HepG2 (cell line): ENCODE data around the gene NOP9. TPM values are rescaled to one million over a fixed set of nuclear protein-coding genes. Genes with fewer than 3 reads are reported as not detected.

Experiments used
- CBX1 ChIP-seq: IDR thresholded peaks from one replicate; pipeline ENCODE4 v1.6.1; 2016; ENCODE audit warnings: antibody characterized with exemption, low read depth
- MXI1 ChIP-seq: IDR thresholded peaks from 3 replicates; pipeline ENCODE4 v1.6.1; 2012; ENCODE audit warnings: low read depth, low read length, inconsistent platforms, borderline replicate concordance
- SP5 ChIP-seq: IDR thresholded peaks from 2 replicates; pipeline ENCODE4 v1.6.1; 2016; ENCODE audit warnings: low read depth, borderline replicate concordance
- SRF ChIP-seq: IDR thresholded peaks from 2 replicates; pipeline ENCODE4 v1.6.1; 2011; ENCODE audit warnings: mild to moderate bottlenecking, low read depth, low read length, moderate library complexity
- TEAD2 ChIP-seq: sonication (generic); formaldehyde crosslinking; IDR thresholded peaks from 2 replicates; pipeline ENCODE4 v1.9.0; 2021; ENCODE audit warnings: missing genetic modification reagents
- TEAD3 ChIP-seq: optimal IDR thresholded peaks from 2 replicates; pipeline ENCODE3; 2016; ENCODE audit warnings: borderline replicate concordance
- ZC3H4 ChIP-seq: sonication (generic); formaldehyde crosslinking; IDR thresholded peaks from 2 replicates; pipeline ENCODE4 v1.4.0; 2020; ENCODE audit warnings: missing genetic modification reagents, borderline replicate concordance
- ZNF550 ChIP-seq: sonication (generic); formaldehyde crosslinking; IDR thresholded peaks from 2 replicates; pipeline ENCODE4 v1.4.0; 2020; ENCODE audit warnings: mild to moderate bottlenecking, missing genetic modification reagents, borderline replicate concordance
- ZNF878 ChIP-seq: sonication (generic); formaldehyde crosslinking; IDR thresholded peaks from 2 replicates; pipeline ENCODE4 v1.8.1; 2023; ENCODE audit warnings: mild to moderate bottlenecking, missing genetic modification reagents, moderate library complexity
- ZNF879 ChIP-seq: sonication (generic); formaldehyde crosslinking; IDR thresholded peaks from 2 replicates; pipeline ENCODE4 v1.8.1; 2023; ENCODE audit warnings: missing genetic modification reagents
- polyA plus RNA-seq, 8 experiments: library from polyadenylated mRNA; depleted of rRNA in 3 of 8; stranded (reverse) in 7 of 8; unstranded in 1 of 8; fragments of >200 nt; fragmentation: Illumina TruSeq in 4 of 8; extraction: Trizol in 4 of 8; gene quantifications; 2 replicates each; pipeline versions ENCODE4 v1.2.1 to v1.2.3, GENCODE V29; 2011 to 2016; ENCODE audit warnings: low read depth in 4 of 8, missing spikeins in 1 of 8, mixed read lengths in 1 of 8; ENCODE audit not compliant: insufficient read depth in 1 of 8
- total RNA-seq, 5 experiments: library from RNA; depleted of rRNA; stranded (reverse); fragments of >200 nt; fragmentation: Illumina TruSeq; extraction: Trizol; gene quantifications; 2 replicates each; pipeline ENCODE4 v1.2.3, GENCODE V29; 2016; ENCODE audit warnings: low read depth in 1 of 5
- TF ChIP-seq, protein P1 (sequence below): sonication (generic); formaldehyde crosslinking; IDR thresholded peaks from 2 replicates; pipeline ENCODE4 v1.5.0; 2020; ENCODE audit warnings: mild to moderate bottlenecking, missing genetic modification reagents, borderline replicate concordance
- TF ChIP-seq, protein P2 (sequence below), 2 experiments: sonication (generic) in 1 of 2; formaldehyde crosslinking in 1 of 2; IDR thresholded peaks; 2 replicates each; pipeline versions ENCODE4 v1.5.1 to v1.6.1; 2011 to 2020; ENCODE audit warnings: borderline replicate concordance in 1 of 2, low read depth in 1 of 2, low read length in 1 of 2, mild to moderate bottlenecking in 1 of 2, missing genetic modification reagents in 1 of 2, moderate library complexity in 1 of 2
- TF ChIP-seq, protein P3 (sequence below): IDR thresholded peaks from 2 replicates; pipeline ENCODE4 v1.4.0; 2020; ENCODE audit warnings: mild to moderate bottlenecking, missing genetic modification reagents
- TF ChIP-seq, protein P4 (sequence below): IDR thresholded peaks from 2 replicates; pipeline ENCODE4 v1.6.1; 2018; ENCODE audit warnings: missing genetic modification reagents, mild to moderate bottlenecking, missing compliant biosample characterization
- TF ChIP-seq, protein P5 (sequence below): IDR thresholded peaks from 2 replicates; pipeline ENCODE4 v1.6.1; 2016; ENCODE audit warnings: missing genetic modification reagents, missing compliant biosample characterization

The NOP9 gene
- total and polyA plus RNA-seq, 2 of the 13 experiments (the other 11 are each of a cell fraction or from before 2014, with no cell fraction given): 24.5 to 61.6 TPM

DNA sequence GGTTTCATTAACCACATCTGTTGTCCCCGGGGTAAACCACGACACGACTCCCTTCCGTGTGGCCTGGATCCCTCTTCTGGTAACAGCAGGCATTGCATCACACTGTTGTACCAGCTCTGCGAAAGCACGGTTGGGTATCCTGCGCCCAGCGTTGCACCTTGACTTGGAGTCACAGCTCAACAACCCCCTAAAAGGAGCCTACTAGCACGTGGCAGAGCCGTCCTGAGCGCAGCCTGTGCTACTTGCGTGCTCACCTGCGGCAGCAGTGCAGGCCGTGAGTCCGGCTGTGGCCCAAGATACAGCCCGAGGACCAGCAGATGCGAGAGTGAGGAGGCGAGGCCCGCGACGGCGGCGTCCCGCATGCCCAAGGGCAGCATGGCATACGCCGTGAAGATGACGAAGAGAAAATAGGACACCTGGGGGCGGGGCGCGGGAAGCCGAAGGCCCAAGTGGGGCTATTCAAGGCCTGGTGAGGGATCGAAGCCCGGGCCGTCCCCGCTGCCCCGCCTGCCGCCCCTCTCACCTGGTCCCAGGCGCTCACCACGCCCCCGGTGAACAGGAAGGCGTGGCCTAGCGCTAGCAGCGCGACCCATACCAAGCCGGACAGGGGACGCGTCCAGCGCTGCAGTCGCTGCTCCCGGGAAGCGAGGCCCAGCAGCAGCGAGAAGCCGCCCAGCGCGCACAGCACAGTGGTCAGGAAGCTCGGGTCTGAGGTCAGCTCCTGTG is 32.8 kb downstream of the NOP9 start (continued):
- TF ChIP-seq, protein P1, sequence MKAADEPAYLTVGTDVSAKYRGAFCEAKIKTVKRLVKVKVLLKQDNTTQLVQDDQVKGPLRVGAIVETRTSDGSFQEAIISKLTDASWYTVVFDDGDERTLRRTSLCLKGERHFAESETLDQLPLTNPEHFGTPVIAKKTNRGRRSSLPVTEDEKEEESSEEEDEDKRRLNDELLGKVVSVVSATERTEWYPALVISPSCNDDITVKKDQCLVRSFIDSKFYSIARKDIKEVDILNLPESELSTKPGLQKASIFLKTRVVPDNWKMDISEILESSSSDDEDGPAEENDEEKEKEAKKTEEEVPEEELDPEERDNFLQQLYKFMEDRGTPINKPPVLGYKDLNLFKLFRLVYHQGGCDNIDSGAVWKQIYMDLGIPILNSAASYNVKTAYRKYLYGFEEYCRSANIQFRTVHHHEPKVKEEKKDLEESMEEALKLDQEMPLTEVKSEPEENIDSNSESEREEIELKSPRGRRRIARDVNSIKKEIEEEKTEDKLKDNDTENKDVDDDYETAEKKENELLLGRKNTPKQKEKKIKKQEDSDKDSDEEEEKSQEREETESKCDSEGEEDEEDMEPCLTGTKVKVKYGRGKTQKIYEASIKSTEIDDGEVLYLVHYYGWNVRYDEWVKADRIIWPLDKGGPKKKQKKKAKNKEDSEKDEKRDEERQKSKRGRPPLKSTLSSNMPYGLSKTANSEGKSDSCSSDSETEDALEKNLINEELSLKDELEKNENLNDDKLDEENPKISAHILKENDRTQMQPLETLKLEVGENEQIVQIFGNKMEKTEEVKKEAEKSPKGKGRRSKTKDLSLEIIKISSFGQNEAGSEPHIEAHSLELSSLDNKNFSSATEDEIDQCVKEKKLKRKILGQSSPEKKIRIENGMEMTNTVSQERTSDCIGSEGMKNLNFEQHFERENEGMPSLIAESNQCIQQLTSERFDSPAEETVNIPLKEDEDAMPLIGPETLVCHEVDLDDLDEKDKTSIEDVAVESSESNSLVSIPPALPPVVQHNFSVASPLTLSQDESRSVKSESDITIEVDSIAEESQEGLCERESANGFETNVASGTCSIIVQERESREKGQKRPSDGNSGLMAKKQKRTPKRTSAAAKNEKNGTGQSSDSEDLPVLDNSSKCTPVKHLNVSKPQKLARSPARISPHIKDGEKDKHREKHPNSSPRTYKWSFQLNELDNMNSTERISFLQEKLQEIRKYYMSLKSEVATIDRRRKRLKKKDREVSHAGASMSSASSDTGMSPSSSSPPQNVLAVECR (CRISPR knock-in tag): peak; percentile 88
- TF ChIP-seq, protein P2, sequence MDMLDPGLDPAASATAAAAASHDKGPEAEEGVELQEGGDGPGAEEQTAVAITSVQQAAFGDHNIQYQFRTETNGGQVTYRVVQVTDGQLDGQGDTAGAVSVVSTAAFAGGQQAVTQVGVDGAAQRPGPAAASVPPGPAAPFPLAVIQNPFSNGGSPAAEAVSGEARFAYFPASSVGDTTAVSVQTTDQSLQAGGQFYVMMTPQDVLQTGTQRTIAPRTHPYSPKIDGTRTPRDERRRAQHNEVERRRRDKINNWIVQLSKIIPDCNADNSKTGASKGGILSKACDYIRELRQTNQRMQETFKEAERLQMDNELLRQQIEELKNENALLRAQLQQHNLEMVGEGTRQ (IDR thresholded peaks at IDR 0.05; ENCODE audit: low read depth, low read length): no peak
- TF ChIP-seq, protein P2 (CRISPR knock-in tag; IDR thresholded peaks at IDR 0.05; ENCODE audit: borderline replicate concordance): no peak
- no peak for TF ChIP-seq SRF
- no peak for TF ChIP-seq CBX1
- TF ChIP-seq ZNF878 (CRISPR knock-in tag): no peak; the same call in 1 of the 2 replicates
- peak; percentile 73; the same call in 1 of the 2 replicates for TF ChIP-seq ZC3H4
- TF ChIP-seq ZNF550 (CRISPR knock-in tag): peak; percentile 66; the same call in 1 of the 2 replicates
- TF ChIP-seq ZNF879 (CRISPR knock-in tag): peak; percentile 89; the same call in 1 of the 2 replicates
- peak; percentile 55 for TF ChIP-seq TEAD3 (CRISPR knock-in tag)
- TF ChIP-seq TEAD2 (CRISPR knock-in tag): no peak
- TF ChIP-seq, protein P3, sequence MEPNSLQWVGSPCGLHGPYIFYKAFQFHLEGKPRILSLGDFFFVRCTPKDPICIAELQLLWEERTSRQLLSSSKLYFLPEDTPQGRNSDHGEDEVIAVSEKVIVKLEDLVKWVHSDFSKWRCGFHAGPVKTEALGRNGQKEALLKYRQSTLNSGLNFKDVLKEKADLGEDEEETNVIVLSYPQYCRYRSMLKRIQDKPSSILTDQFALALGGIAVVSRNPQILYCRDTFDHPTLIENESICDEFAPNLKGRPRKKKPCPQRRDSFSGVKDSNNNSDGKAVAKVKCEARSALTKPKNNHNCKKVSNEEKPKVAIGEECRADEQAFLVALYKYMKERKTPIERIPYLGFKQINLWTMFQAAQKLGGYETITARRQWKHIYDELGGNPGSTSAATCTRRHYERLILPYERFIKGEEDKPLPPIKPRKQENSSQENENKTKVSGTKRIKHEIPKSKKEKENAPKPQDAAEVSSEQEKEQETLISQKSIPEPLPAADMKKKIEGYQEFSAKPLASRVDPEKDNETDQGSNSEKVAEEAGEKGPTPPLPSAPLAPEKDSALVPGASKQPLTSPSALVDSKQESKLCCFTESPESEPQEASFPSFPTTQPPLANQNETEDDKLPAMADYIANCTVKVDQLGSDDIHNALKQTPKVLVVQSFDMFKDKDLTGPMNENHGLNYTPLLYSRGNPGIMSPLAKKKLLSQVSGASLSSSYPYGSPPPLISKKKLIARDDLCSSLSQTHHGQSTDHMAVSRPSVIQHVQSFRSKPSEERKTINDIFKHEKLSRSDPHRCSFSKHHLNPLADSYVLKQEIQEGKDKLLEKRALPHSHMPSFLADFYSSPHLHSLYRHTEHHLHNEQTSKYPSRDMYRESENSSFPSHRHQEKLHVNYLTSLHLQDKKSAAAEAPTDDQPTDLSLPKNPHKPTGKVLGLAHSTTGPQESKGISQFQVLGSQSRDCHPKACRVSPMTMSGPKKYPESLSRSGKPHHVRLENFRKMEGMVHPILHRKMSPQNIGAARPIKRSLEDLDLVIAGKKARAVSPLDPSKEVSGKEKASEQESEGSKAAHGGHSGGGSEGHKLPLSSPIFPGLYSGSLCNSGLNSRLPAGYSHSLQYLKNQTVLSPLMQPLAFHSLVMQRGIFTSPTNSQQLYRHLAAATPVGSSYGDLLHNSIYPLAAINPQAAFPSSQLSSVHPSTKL (CRISPR knock-in tag): peak; percentile 59
- TF ChIP-seq, protein P4, sequence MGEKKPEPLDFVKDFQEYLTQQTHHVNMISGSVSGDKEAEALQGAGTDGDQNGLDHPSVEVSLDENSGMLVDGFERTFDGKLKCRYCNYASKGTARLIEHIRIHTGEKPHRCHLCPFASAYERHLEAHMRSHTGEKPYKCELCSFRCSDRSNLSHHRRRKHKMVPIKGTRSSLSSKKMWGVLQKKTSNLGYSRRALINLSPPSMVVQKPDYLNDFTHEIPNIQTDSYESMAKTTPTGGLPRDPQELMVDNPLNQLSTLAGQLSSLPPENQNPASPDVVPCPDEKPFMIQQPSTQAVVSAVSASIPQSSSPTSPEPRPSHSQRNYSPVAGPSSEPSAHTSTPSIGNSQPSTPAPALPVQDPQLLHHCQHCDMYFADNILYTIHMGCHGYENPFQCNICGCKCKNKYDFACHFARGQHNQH (CRISPR knock-in tag): peak; percentile 88; the same call in 1 of the 2 replicates
- TF ChIP-seq, protein P5, sequence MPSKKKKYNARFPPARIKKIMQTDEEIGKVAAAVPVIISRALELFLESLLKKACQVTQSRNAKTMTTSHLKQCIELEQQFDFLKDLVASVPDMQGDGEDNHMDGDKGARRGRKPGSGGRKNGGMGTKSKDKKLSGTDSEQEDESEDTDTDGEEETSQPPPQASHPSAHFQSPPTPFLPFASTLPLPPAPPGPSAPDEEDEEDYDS: peak; percentile 57; the same call in 1 of the 2 replicates
- no peak for TF ChIP-seq MXI1
- TF ChIP-seq SP5 (CRISPR knock-in tag): peak; percentile 36
